Measurements from ENCODE around the gene SAMD8.

- TF ChIP-seq CTCF (IDR thresholded peaks at IDR 0.05) (no peak), EZH2 (IDR thresholded peaks at IDR 0.05; ENCODE audit: borderline replicate concordance, insufficient read depth, low read depth, low read length, poor library complexity, severe bottlenecking) (no peak)
These were observed 7.4 kb upstream of the SAMD8 start for GRCh38 chr10:75103881-75104686.

Data from B cell (primary cell).